MM.1S (cell line): ENCODE results near the gene DNMT3A.

Experiments used
- EZH2 ChIP-seq: fragments of 300-600 bp; sonication (generic); optimal IDR thresholded peaks from 2 replicates; pipeline ENCODE3; 2017; ENCODE audit warnings: low read depth, mild to moderate bottlenecking, antibody characterized with exemption, low read length, mixed read lengths
- EZH2phosphoT487 ChIP-seq: fragments of 300-600 bp; sonication (generic); IDR thresholded peaks from 2 replicates; pipeline ENCODE4 v1.6.1; 2018; ENCODE audit warnings: antibody characterized with exemption, low read length
- TF ChIP-seq, protein P1 (sequence below): fragments of 300-600 bp; sonication (generic); IDR thresholded peaks from 2 replicates; pipeline ENCODE4 v1.5.1; 2016; ENCODE audit warnings: antibody characterized with exemption, low read length, mixed read lengths

- TF ChIP-seq, protein P1, sequence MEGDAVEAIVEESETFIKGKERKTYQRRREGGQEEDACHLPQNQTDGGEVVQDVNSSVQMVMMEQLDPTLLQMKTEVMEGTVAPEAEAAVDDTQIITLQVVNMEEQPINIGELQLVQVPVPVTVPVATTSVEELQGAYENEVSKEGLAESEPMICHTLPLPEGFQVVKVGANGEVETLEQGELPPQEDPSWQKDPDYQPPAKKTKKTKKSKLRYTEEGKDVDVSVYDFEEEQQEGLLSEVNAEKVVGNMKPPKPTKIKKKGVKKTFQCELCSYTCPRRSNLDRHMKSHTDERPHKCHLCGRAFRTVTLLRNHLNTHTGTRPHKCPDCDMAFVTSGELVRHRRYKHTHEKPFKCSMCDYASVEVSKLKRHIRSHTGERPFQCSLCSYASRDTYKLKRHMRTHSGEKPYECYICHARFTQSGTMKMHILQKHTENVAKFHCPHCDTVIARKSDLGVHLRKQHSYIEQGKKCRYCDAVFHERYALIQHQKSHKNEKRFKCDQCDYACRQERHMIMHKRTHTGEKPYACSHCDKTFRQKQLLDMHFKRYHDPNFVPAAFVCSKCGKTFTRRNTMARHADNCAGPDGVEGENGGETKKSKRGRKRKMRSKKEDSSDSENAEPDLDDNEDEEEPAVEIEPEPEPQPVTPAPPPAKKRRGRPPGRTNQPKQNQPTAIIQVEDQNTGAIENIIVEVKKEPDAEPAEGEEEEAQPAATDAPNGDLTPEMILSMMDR = no peak
- no peak for TF ChIP-seq EZH2
- TF ChIP-seq EZH2phosphoT487 = no peak
Observed at GRCh38 chr2:25184254-25184653, 157.5 kb downstream of the DNMT3A start.
